Ramos (cell line): ENCODE results near the gene PEAR1.

Experiments
- in situ Hi-C: fragments of 300-500 bp; cut with MboI; formaldehyde crosslinking; loops from one replicate; pipeline ENCODE4 v1.14.3; 2022; ENCODE audit warnings: low sequenced_read_pairs; ENCODE audit not compliant: unreplicated experiment

The PEAR1 gene

DNA sequence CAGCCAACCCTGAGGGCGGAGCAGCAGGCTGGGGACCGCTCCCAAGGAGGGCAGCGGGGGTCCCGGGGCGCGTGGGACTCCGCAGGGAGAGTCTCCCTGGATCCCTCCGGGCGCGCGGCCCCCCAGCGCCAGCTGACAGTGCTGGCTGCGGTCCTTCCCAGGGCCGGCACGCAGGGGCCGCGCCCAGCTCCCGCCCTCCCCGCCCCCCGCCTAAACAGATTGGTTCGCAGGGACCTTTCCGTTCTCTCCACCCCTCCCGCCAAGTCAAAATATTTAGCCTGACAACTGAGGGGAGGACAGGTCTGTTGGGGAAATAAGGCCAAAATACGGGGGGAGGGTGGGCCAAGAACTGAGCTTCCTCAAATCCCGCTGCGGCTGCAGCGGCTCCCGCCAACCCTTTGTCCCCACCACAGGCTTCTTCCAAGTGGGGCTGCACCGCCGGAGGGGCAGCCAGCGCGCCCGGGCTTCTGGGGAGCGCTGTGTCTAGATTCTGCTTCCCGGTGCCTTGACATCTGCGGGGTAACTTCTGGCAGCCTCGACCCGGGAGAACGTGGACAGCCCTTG is 34.5 kb upstream of the PEAR1 start, which contains the start of gene INSRR:
Gene INSRR, minus strand, starts transcription at position 159 of the 564 bp plus-strand sequence. CDS start 496 bp downstream, outside the sequence.
- in situ Hi-C loops, result no loop called here

DNA sequence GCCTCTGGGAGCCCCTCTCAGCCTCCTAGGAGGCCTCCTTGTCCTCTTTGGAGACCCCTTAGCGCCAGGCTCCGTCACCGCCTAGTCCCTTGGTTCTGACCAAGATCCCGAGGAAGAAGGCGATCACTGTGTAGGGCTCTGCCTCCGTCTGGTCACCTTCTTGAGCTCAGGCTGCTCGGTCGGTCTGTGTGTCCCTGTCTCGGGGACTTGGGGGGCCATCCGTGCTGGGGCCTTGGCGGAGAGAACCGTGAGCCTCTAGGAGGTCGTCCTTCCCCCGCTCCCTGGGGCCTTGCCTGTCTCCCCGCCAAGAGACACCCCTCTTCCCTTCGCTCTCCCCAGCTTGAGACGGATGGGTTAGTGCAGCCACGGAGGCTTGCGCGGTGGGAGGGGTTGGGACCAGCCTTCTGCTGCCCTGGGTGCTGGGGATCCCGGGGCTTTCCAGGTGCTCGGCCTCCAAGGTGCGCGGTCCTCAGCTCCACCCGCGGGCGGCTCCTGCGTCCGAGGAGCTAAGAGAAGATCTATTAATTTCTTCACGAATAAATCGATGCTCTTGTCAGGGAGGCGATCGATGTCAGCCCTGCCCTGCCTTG is 33.9 kb upstream of the PEAR1 start:
- in situ Hi-C loops, result loop anchor here (5.0 kb wide), 1 partner anchor 172 kb away; no protein-coding TSS in a partner anchor

DNA sequence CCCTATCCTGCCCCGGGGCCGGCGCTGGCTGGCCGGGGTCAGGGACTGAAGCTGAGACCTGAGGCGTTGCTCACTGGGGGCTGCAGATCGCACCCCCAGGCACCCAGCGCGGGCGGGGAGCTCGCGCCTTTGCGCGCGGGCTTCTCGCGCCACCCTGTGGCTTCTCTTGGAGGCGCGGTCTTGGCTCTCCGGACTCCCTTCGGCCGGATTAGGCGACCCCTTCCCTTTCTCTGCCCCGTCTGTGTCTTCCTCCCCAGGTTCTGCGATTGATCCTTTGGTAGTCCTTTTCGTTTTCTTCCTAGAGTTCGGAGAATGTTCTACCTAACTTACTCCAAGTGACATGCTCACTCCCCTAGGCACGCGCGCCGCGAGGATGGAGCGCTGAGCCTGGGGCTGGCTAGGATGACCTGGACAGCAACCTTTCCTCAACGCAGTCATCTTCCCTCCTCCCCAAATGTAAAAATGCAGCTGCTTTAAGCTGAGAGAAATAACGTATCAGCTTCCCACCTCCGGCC is 33.3 kb upstream of the PEAR1 start:
- in situ Hi-C loops, result loop anchor here (5.0 kb wide), 1 partner anchor 173 kb away; no protein-coding TSS in a partner anchor

DNA sequence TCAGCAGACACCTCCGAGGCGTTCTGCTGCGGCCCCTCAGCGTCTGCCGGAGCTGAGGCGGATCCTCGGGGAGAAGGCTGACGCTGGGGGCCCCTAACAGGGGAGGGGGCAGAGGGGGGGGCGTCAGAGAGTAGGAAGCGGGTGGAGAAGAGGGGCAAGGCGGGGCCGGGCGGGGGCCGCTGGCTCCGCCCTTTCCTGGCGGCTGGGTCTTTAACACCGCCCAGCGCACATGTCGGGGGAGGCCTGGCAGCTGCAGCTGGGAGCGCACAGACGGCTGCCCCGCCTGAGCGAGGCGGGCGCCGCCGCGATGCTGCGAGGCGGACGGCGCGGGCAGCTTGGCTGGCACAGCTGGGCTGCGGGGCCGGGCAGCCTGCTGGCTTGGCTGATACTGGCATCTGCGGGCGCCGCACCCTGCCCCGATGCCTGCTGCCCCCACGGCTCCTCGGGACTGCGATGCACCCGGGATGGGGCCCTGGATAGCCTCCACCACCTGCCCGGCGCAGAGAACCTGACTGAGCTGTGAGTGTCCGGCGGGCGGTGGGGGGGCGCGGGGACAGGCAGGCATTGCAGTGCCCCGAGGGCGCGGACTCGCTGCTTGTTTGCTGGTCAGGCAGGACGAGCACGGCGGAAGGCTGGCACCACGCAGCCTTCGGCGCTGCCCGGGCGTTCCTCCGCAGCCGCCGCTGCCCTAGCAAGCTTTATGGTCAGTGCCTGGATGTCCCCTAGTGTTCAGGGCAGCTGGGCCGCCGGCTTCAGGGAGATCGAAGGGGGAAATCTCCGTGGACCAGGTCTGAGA is 32.7 kb upstream of the PEAR1 start, which contains the start of gene NTRK1:
Gene NTRK1, plus strand, starts transcription at position 238 of the 796 bp plus-strand sequence. Its CDS starts 70 bp downstream, at position 308.
- in situ Hi-C loops, result loop anchor here (5.0 kb wide), 1 partner anchor 174 kb away; no protein-coding TSS in a partner anchor

DNA sequence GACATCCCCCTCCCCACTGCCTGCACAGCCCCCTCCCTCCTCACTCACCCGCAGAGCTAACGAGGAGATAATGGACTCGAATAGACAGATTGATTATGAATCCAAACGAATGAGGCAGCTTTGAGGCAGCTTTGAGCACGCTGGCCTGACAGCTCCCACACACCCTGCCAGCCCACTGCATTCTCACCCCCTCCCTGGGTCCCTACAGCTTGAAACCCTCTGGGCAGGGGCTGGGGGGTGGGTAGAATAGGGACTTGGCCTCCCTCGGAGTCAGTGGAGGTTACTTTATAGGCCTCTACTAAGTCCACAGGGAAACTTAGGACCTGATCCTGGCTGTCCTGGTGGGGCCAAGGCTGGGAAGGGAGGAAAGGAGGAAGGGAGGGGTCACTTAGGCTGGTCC is 30.9 kb upstream of the PEAR1 start:
- in situ Hi-C loops, result loop anchor here (5.0 kb wide), 1 partner anchor 175 kb away; no protein-coding TSS in a partner anchor

DNA sequence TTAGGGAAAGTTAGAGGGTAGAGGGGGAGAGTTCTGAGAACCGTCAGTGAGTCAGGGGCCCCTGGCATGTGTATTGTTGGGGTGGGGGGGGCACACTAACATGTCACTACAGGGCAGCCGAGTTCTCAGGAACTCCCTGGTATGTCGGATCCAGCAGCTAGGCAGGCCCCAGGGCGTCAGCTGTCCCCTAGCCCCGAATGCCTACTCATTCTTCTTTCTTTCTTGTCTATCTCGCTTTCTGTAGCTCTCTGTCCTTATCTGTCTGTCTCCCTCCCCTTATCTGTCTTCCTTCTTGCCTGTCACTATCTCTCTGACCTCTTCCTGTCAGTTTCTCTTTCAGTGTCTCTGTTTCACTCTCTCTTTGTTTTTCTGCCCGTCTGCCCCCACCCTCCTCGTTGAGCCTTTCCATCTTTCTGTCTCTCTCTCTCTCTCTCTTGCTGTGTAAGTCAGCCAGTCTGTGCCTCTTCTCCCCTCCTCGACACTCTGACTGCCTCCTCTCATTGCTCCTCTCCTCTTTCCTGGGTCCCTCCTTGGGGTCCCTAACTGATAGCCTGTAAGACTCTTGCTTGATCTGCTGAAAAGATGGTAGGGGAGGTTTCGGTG is 30.4 kb upstream of the PEAR1 start:
- in situ Hi-C loops, result loop anchor here (5.0 kb wide), 1 partner anchor 176 kb away; no protein-coding TSS in a partner anchor

DNA sequence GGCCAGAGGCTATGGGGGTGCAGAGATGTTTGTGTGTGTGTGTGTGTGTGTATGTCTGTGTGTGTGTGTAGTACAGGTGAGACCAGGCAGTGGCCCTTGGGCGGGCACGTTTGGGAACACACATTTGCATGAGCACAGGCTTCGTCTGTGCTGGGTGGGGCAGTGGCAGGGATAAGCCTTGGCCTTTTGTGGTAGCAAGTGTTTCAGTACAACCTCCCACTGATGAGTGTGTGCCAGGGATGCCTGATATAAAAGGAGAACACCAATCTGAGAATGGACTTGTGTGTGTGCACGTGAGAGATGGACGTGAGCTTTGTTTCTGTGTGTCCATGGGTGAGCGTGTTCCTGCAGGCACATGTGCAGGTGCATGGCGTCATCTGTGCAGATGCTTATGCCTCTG is 29.9 kb upstream of the PEAR1 start:
- in situ Hi-C loops, result loop anchor here (5.0 kb wide), 1 partner anchor 176 kb away; no protein-coding TSS in a partner anchor

DNA sequence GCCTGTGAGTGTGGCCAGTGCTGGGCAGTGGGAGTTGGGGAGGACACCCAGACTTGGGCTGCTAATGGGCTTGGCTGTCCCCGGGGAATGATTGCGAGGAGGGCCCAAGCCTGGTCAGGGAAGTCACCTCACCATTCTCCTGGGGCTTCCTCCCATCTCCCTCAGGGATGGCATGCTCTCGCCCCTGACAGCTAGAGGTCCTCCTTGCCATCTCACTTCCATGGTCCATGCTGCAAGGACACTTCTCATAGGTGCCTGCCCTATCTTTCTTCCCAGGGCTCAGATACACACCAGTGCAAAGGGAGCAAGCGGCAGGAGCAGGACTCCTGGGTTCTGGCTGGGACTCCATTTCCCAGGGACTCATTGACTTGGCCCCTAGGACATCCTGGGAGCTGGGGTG is 28.7 kb upstream of the PEAR1 start:
- in situ Hi-C loops, result loop anchor here (5.0 kb wide), 1 partner anchor 177 kb away; no protein-coding TSS in a partner anchor

DNA sequence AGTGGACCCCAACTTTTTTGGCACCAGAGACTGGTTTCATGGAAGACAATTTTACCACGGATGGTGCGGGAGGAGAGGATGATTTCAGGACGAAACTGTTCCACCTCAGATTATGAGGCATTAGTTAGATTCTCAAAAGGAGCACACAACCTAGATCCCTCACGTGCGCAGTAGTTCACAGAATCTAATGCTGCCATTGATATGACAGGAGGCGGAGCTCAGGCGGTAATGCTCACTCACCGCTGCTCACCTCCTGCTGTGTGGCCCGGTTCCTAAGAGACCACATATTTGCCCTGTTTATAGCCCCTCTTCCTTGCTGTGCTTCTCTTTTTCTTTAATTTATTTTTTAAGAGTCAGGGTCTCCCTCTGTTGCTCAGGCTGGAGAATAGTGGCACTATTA is 28.3 kb upstream of the PEAR1 start:
- in situ Hi-C loops, result no loop called here

DNA sequence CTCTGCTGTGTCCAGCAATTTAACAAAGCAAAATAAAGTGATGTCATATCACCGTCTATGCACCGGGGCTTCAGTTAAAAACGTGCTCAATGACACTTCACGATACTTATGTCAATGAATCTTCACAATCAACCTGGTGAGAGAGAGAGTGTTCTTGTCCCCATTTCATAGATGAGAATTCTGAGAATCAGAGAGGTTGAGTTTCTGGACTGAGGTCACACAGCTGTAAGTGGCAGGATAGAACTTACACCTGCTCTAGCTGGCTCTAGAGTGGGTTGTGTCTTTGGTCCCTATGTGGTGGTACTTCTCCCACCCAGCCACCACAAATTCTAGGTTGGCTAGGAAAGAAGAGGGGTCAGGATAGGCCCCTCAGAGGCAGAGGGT is 27.7 kb upstream of the PEAR1 start:
- in situ Hi-C loops, result no loop called here

DNA sequence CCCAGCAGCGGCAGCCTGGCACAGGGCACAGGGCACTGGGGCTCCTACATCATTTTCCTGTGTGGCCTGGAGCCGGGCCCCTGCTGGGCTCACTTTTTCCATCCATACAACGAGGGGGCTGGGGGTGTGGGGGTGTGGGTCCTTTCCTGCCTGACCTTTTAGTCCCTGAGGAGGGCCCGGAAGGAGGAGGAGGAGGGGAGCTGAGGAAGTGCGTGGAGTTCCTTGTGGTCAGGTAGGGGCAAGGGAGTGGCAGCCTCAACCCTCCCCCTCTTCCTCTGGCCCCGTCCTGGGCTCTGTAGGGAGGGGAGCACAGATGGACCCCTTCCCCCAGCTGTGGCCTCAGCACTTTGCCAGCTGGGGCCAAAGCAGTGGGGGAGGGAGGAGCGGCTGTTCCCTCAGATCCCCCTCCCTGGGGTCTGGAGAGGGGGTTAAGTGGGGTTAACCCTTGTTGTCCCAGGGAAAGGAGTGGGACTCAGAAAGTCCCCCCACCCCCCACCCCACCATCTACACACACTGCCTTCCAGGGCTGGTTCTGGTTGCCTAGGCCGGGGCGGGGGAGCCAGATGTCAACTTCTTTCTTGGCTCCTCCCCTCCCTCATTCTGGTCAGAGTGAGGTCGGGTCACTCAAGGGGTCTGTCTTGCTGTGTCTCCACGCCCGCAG is 27.1 kb upstream of the PEAR1 start:
- in situ Hi-C loops, result no loop called here

DNA sequence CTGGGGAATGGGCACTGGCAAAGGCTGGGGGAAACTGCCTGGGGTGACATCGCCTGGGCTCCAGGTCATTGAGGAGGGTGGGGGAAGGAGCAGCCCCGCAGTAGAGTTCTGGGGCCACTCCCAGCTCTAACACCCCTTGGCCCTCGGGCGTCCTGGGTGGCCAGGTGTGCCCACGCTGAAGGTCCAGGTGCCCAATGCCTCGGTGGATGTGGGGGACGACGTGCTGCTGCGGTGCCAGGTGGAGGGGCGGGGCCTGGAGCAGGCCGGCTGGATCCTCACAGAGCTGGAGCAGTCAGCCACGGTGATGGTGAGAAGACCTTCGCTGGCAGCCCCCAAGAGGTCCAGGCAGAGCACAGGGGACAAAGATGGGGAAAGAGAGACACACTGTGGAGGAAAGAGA is 25.2 kb upstream of the PEAR1 start:
- in situ Hi-C loops, result no loop called here

DNA sequence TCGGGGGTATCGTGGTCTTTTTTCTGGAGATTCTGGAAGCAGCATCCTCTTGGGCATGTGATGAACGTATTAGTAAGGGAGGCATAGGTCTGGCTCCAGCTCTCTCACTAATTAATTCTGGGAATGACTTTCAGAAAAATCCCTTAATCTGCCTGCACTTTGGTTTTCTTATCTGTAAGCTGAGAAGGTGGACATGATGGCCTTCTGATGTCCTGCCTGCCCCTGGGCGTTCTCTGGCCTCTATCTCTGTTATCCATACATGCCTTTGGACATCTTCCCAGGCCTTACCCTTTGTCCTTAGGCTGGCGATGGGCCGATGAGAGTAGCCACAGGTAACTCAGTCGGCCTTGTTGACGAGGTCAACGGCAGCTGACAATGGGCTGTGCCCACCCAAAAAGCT is 24.1 kb upstream of the PEAR1 start:
- in situ Hi-C loops, result no loop called here

DNA sequence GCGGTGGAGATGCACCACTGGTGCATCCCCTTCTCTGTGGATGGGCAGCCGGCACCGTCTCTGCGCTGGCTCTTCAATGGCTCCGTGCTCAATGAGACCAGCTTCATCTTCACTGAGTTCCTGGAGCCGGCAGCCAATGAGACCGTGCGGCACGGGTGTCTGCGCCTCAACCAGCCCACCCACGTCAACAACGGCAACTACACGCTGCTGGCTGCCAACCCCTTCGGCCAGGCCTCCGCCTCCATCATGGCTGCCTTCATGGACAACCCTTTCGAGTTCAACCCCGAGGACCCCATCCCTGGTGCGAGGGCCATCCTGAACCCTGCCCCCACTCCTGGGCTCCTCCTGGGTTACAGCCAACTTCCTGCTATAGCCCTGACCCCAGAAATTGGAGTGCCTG is 19.9 kb upstream of the PEAR1 start:
- in situ Hi-C loops, result no loop called here

DNA sequence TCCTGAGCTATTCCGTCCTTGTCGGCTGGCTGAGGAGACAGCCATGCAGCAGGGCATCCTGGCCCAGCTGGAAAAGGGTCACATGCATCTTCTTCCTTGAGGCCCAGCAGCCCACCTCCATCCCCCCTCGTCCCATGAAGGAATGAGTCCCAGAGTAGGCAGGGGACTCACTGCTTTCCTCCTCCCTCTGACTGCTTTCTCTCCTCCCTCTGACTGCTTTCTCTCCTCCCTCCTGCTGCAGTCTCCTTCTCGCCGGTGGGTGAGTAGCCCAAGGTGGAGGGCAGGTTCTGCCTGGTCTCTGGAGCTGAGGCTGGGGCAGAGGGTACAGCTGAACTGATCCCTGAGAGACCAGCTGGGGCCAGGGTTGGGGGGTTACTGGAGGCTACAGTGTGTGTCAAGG is 19.4 kb upstream of the PEAR1 start:
- in situ Hi-C loops, result no loop called here

DNA sequence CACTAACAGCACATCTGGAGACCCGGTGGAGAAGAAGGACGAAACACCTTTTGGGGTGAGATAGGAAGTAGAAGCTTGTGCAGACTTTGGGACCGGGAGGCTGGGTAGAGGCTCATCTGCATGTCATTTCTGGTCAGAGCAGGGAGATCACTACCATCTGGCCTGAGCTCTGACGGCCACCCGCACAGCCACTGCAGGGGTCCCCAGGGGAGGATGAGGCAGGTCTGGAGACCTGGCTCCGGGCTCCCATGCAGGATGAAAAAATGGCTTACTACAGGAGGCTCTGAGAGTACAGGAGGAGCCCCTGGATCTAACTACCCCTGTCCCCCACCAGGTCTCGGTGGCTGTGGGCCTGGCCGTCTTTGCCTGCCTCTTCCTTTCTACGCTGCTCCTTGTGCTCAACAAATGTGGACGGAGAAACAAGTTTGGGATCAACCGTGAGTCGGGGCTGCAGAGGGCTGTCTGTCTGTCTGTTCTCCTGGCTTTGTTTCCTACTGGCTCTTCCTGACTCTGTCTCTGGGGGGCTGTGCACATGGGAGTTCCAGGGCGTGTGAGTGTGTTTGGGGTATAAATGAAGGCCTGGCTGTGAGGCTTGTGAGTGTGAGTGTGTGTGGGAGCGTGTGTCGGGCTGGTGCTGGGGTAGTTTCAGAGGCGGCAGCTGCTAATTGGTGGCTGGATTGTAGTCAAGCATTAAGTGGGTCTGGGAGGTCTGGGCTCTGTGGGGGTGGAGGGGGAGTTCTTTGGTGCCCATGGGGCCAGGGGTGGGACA is 18.8 kb upstream of the PEAR1 start:
- in situ Hi-C loops, result no loop called here

DNA sequence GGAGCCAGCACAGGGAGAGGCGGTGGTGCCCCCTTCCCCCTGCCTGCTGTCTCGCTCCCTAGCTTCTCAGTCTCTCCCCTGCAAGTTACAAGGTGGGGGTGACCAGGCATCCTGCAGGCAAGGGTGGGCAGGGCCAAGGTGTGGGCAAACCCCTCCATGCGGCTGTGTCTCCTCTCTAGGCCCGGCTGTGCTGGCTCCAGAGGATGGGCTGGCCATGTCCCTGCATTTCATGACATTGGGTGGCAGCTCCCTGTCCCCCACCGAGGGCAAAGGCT is 18.2 kb upstream of the PEAR1 start:
- in situ Hi-C loops, result no loop called here

DNA sequence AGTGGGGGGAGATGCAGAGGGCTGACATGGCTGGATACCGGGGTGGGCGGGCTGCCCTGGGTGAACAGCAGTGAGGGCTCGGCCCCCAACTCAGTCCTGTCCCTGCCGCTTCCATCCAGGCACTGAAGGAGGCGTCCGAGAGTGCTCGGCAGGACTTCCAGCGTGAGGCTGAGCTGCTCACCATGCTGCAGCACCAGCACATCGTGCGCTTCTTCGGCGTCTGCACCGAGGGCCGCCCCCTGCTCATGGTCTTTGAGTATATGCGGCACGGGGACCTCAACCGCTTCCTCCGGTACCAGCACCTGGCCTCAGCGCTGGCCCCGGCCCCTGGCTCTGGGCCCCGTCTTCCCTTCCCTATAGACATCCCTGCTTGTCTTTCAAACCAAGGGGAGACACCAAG is 17.2 kb upstream of the PEAR1 start:
- in situ Hi-C loops, result no loop called here

DNA sequence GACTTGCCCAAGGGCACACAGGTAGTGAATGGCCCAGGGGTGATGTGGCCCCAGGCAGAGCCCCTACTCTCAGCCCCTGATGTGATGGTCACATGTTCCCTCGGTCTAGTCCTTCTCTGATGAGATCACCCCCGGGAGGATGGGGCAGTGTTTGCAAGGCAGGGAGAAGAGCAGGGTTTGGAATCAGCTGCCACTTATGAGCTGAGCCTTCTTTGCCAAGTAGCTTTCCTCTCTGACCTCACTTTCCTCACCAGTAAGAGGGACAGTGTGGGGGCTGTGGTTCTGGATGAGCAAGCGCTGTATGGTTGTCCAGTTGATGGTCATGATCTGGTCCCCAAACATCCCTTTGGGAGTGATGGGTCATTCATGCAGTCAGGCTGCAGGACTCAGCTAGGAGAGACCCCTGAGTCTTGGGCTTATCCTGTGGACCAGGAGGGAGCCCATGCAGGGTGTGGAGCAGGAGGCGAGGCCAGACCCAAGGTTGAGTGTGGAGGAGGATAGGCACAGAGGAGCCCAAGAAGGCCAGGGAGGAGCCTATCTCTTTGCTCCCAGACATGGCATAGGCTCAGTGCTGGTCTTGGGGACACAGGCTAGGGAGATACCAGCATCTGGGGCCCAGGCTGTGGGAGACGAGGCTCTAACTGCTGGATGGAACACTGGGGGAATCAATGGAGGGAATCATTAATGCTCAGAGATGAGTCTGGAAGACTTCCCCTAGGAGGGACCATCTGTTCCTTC is 15.9 kb upstream of the PEAR1 start:
- in situ Hi-C loops, result no loop called here
